NCI-H2081 treated with DMSO at 0.1 percent for 48 hours (cell line): ENCODE data around the gene C1orf74.

Experiments
- DNase-seq: peaks from one replicate; lab custom pipeline; 2025; lab: John Stamatoyannopoulos, UW

Gene C1orf74

GRCh38 chr1:209746451-209747165, 37.8 kb downstream of the C1orf74 start:
- DNase-seq, result no peak

DNA sequence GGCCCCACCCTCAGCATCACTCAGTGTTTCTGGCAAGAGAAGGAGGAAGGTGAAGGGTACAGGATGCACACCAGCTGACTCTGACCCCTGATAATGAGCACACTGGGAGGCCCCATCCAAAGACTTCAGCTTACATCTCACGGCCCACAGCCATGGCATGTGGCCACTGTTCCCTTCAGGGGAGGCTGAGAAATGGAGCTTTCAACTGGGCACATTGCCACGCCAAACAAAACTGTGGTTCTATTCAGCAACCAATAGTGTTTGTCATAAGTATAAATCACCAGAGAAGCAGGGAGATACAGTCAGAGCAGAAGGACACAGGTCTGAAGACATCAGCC, 41.2 kb downstream of the C1orf74 start:
- no peak for DNase-seq

GRCh38 chr1:209742409-209743144, 41.8 kb downstream of the C1orf74 start:
- DNase-seq, result no peak

- no peak for DNase-seq
Measured at GRCh38 chr1:209741889-209742288, 42.5 kb downstream of the C1orf74 start.

DNA sequence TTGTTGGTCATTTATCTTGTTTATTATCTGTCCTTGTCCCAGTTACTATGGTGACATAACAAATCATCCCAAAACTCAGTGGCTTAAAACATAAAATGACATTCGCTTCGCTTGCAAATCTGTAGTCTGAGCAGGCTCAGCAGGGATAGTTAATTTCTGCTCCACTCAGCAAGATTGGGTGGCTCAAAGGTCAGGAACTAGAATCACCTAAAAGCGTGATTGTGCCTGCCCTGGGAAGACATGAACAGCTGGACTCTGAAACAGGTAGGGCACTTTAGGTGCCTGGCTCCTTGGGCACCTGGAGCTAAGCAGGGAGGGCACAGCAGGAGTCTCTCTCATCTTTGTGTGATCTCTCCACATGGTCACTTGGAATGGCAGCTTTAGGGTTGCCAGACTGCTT, 43.2 kb downstream of the C1orf74 start:
- no peak for DNase-seq

GRCh38 chr1:209738270-209738669, 46.1 kb downstream of the C1orf74 start:
- no peak for DNase-seq

- DNase-seq, result no peak
Measured at GRCh38 chr1:209737118-209737505, 47.2 kb downstream of the C1orf74 start.

GRCh38 chr1:209736490-209737117, 47.8 kb downstream of the C1orf74 start:
- DNase-seq, result no peak

GRCh38 chr1:209733409-209734192, 50.8 kb downstream of the C1orf74 start:
- no peak for DNase-seq

GRCh38 chr1:209732725-209733124, 51.6 kb downstream of the C1orf74 start:
- no peak for DNase-seq

DNA sequence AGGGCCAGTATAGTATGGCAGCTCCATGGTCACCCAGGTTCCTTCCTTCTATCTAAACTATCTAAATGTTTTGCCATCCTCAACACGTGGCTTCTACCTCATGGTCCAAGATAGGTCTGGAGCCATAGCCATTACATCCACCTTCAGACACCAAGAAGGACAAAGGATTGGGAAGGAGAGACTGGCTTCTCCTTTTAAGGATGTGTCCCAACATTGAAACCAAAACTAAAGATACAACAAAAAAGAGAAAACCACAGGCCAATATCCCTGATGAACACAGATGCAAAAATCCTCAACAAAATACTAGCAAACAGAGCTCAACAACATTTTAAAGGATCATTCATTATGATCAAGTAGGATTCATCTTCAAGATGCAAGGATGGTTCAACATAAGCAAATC, 54.9 kb downstream of the C1orf74 start:
- DNase-seq, result no peak
